ENCODE measurements around the gene GRAP.
A peak's percentile ranks its signal among the peaks of the same experiment; 100 is the strongest.
"Not testable (repeated sequence)": the region's sequence is repeated elsewhere in the genome, so short reads cannot be mapped to it uniquely, and the experiment has no call there.

Gene GRAP

DNA sequence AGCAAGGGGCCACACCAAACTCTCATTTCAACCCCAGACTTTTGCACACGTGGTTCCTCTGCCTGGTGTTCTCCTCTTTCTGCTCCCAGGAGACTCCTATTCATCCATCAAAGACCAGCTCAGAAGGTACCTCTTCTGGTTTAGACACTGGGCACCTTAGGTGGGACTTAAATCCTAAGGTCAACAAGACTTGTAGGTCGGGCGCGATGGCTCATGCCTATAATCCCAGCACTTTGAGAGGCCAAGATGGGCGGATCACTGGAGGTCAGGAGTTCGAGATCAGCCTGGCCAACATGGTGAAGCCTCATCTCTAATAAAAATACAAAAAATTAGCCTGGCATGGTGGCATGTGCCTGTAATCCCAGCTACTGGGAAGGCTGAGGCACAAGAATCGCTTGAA lies 753 bp upstream of the GRAP start:
- DNase-seq (ENCODE audit: low spot score); in situ Hi-C loops (cut with MboI; ENCODE audit: low pct_unique_long_range_greater_than_20kb, low sequenced_read_pairs, unreplicated experiment): not testable (repeated sequence)

DNA sequence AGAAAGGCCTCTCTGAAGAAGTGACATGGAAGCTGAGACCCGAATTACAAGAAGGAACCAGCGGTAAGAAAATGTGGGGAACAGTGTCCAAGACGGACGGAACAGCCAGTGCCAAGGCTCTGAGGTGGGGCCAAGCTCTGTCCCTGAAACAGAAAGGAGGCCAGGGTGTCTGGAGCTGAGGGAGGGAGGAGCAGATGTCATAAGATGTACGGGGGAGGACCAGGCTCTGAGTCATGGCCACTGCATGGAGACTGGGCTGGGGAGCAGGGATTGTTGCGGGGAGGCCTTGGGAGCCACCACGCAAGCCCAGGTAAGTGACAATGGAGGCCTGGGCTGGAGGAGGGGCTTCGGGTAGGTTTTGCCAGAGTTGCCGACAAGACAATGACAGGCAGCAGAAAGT lies 2.1 kb downstream of the GRAP start:
- in situ Hi-C loops (cut with MboI; ENCODE audit: low pct_unique_long_range_greater_than_20kb, low sequenced_read_pairs, unreplicated experiment); DNase-seq (ENCODE audit: low spot score): not testable (repeated sequence)

GRCh38 chr17:19043032-19043431 lies 3.7 kb downstream of the GRAP start:
- DNase-seq (ENCODE audit: low spot score); in situ Hi-C loops (cut with MboI; ENCODE audit: low pct_unique_long_range_greater_than_20kb, low sequenced_read_pairs, unreplicated experiment): not testable (repeated sequence)

GRCh38 chr17:19042369-19042768 lies 4.4 kb downstream of the GRAP start:
- not testable (repeated sequence) for DNase-seq (ENCODE audit: low spot score)

GRCh38 chr17:19041871-19042270 lies 4.9 kb downstream of the GRAP start:
- in situ Hi-C loops (cut with MboI; ENCODE audit: low pct_unique_long_range_greater_than_20kb, low sequenced_read_pairs, unreplicated experiment); DNase-seq (ENCODE audit: low spot score): not testable (repeated sequence)

More at GRCh38 chr17:19042369-19042768, 4.4 kb downstream of the GRAP start:
- in situ Hi-C loops (cut with MboI; ENCODE audit: low pct_unique_long_range_greater_than_20kb, low sequenced_read_pairs, unreplicated experiment): not testable (repeated sequence)

DNA sequence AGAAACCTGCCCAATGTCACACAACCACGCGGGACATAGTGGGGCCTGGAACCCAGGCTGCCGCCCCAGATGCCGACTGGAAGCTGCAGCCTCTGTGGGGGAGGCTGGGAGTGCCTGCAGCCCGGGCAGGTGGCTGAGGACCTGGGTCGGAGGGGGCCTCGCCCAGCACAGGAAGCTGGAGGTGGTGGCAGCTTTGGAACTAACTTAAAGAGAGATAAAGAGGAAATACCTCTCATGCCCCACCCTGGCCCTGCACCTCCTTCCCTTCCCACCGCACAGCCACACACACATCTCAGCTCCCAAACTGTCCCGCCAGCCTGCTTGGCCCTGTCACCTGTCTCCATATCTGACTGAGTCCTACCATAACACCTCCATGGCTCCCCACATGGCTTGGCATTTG lies 6.4 kb downstream of the GRAP start:
- in situ Hi-C loops (cut with MboI; ENCODE audit: low pct_unique_long_range_greater_than_20kb, low sequenced_read_pairs, unreplicated experiment); DNase-seq (ENCODE audit: low spot score): not testable (repeated sequence)

DNA sequence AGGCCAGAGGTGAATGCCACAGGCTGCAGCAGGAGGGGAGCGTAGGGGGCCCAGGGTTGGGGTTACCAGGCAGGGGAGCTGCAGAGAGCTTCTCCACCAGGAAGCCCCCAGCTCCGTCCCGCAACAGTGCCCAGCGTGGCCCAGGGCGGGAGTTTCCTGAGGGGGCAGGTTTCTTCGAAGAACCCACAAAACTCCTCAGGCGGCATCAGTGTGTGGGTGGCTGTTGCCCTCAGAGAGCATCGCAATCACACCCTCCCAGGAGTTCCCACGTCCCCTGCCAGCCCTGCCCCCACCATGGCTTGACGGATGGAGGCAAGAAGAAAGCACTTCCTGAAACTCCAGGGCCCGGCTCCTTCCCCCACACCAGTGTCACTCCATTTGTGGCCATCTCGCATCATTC lies 8.0 kb downstream of the GRAP start:
- in situ Hi-C loops (cut with MboI; ENCODE audit: low pct_unique_long_range_greater_than_20kb, low sequenced_read_pairs, unreplicated experiment); DNase-seq (ENCODE audit: low spot score): not testable (repeated sequence)

GRCh38 chr17:19038007-19038406 lies 8.8 kb downstream of the GRAP start:
- in situ Hi-C loops (cut with MboI; ENCODE audit: low pct_unique_long_range_greater_than_20kb, low sequenced_read_pairs, unreplicated experiment); DNase-seq (ENCODE audit: low spot score): not testable (repeated sequence)

GRCh38 chr17:19037547-19037946 lies 9.2 kb downstream of the GRAP start:
- DNase-seq (ENCODE audit: low spot score); in situ Hi-C loops (cut with MboI; ENCODE audit: low pct_unique_long_range_greater_than_20kb, low sequenced_read_pairs, unreplicated experiment): not testable (repeated sequence)

DNA sequence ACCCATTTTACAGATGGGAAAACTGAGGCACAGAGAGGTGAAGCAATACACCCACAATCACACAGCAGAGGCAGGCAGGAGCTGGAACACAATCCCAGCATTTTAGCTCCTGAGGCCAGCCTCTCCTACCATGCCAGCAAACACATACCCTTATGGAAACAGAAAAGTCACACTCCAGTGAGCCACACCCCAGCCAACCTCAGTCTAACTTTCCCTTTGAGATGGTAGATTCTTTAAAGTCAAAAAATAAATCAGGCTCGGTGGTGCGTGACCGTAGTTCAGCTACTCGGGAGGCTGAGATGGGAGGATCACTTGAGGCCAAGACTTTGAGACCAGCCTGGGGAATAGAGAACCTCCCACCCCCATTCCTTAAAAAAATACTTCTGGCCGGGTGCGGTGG lies 10.6 kb downstream of the GRAP start:
- in situ Hi-C loops (cut with MboI; ENCODE audit: low pct_unique_long_range_greater_than_20kb, low sequenced_read_pairs, unreplicated experiment); DNase-seq (ENCODE audit: low spot score): not testable (repeated sequence)

DNA sequence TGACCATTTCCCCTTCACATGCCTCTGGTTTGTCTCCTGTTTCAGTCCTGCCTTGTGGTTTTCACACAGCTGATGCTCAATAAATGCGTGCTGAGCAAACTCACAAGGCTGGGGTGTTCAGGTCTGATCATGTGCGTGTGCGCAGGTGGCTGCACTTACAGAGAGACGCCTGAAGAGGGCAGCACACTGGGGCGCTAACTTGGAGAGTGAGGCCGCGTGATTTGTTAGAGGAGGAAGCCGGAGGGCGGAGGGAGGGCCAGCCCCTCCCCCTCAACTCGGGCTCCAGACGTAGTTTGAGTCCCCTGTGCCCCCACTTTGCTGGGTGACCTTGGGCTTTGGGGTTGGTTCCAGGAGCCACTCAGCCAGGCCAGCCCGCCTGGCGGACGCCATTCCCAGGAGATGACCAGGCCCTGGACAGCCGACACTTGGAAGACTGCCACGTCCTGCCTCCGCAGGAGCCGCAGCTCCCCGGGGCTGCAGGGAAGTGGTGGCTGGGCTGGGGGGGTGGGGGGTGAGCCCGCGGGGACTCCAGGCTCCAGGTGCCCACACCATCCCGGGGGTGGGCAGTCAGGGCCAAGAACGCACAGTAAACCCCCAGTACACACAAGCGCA lies 14.3 kb downstream of the GRAP start:
- DNase-seq (ENCODE audit: low spot score); in situ Hi-C loops (cut with MboI; ENCODE audit: low pct_unique_long_range_greater_than_20kb, low sequenced_read_pairs, unreplicated experiment): not testable (repeated sequence)

GRCh38 chr17:19031729-19032128 lies 15.0 kb downstream of the GRAP start:
- DNase-seq (ENCODE audit: low spot score); in situ Hi-C loops (cut with MboI; ENCODE audit: low pct_unique_long_range_greater_than_20kb, low sequenced_read_pairs, unreplicated experiment): not testable (repeated sequence)
- TF ChIP-seq CTCF (IDR thresholded peaks at IDR 0.05; ENCODE audit: extremely low read depth, insufficient read depth, missing control alignments): peak; percentile 68

DNA sequence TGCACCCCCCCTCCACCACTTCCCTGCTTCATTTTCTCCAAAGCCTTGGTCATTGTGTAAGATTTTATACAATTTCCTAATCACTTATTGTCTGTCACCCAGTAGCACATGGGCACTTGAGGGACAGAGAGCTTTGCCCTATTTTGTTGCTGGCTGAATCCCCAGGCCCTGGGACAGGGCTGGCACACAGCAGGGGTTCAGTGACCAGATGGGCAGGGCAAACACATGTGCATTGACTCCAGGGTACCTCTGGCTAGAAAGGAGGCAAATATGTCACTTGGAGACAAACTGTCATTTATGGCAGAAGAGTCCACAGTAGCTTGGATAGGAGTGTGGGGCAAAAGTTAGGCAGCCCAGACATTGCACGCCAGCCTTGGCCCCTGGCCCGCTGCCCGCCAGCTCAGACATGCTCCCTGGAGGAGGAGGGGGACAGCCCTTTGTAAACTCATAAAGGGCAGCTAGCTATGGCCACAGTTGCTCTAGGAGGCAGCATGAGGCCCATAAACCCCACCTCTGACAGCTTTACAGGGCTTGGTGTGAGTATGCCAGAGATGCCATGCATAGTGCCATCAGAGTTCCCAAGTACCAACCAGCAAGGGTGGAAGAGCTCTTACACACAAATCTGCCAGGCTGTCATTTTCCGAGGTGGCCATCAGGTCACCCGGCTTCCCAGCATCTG lies 15.8 kb downstream of the GRAP start:
- in situ Hi-C loops (cut with MboI; ENCODE audit: low pct_unique_long_range_greater_than_20kb, low sequenced_read_pairs, unreplicated experiment): not testable (repeated sequence)

DNA sequence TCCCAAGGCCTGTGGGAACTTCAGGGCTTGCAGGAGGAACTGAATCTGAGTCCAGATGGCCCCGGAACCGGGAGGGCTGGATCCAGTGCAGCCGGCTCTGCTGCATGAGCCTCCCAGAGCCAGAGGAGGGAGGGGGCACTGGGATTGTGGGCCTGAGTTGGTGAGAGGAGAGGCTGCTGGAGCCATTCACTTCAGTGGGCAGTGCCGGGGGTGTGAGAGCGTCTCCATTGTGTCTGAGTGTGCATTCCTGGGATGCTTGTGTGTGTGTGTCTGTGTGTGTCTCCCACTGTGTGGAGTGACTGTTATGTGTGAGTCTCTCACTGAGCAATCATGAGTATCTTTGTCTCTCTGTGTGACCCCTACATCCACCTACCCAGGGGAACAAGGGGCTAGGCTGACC lies 17.0 kb downstream of the GRAP start:
- in situ Hi-C loops (cut with MboI; ENCODE audit: low pct_unique_long_range_greater_than_20kb, low sequenced_read_pairs, unreplicated experiment): not testable (repeated sequence)

More for the DNA sequence above, 15.8 kb downstream of the GRAP start:
- not testable (repeated sequence) for DNase-seq (ENCODE audit: low spot score)

DNA sequence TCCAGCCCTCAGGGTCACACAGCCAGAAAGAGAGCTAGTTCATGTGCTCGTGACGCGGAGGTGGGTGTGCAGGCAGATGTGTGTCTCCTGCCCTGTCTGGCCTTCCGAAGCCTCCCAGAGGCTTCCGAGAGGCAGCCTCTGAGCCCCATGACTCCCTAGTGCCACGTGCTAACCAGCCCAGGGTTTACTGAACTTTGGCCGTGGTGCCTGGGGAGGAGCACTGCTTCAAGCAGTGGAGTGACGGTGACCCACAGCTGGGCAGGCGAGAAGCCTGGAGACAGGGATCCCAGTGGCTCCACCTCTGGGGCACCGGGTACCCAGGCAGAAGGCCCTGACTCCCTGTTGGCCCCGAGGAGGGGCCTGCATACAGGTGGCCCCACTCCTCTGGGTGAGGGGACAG lies 18.1 kb downstream of the GRAP start:
- DNase-seq (ENCODE audit: low spot score); in situ Hi-C loops (cut with MboI; ENCODE audit: low pct_unique_long_range_greater_than_20kb, low sequenced_read_pairs, unreplicated experiment): not testable (repeated sequence)

More for the DNA sequence above, 17.0 kb downstream of the GRAP start:
- DNase-seq (ENCODE audit: low spot score): not testable (repeated sequence)

All from GM13977 (cell line).